SU-DHL-6 (cell line): ENCODE data around the gene TMOD1.

Source experiments
- H2AFZ ChIP-seq: fragments of 200-600 bp; sonication (generic); 2 replicates; pipeline ENCODE4 v1.6.1; 2014; ENCODE audit warnings: low read depth, mild to moderate bottlenecking, moderate library complexity, mixed read lengths, antibody characterized with exemption, low read length; ENCODE audit not compliant: severe bottlenecking
- H3F3A ChIP-seq: fragments of 200-600 bp; shearing (Covaris generic); 2 replicates; pipeline ENCODE4 v1.6.0; 2016; ENCODE audit warnings: antibody characterized with exemption, mild to moderate bottlenecking; ENCODE audit not compliant: insufficient read depth
- H3K27ac ChIP-seq: fragments of 200-600 bp; sonication (generic); 2 replicates; pipeline ENCODE4 v1.5.1; 2016; ENCODE audit warnings: low read depth, mild to moderate bottlenecking, low read length, moderate library complexity, mixed read lengths
- H3K27me3 ChIP-seq: fragments of 200-600 bp; sonication (generic), shearing (Covaris generic); 2 replicates; pipeline ENCODE4 v1.6.0; 2014; ENCODE audit warnings: mild to moderate bottlenecking, low read length
- H3K36me3 ChIP-seq: fragments of 200-600 bp; sonication (generic); 2 replicates; pipeline ENCODE4 v1.6.1; 2014; ENCODE audit warnings: mild to moderate bottlenecking, low read length, mixed read lengths
- H3K4me2 ChIP-seq: fragments of 300-600, 200-600 bp; shearing (Covaris generic), sonication (generic); 2 replicates; pipeline ENCODE4 v1.6.0; 2014; ENCODE audit warnings: low read length, low read depth, mild to moderate bottlenecking; ENCODE audit not compliant: poor library complexity, severe bottlenecking
- H3K4me3 ChIP-seq: fragments of 200-600 bp; sonication (generic); 2 replicates; pipeline ENCODE4 v1.5.1; 2014; ENCODE audit warnings: antibody characterized with exemption, low read length, mild to moderate bottlenecking, mixed read lengths; ENCODE audit not compliant: insufficient read depth, poor library complexity, severe bottlenecking
- H3K79me2 ChIP-seq: fragments of 200-600 bp; sonication (generic); 2 replicates; pipeline ENCODE4 v1.6.1; 2014; ENCODE audit warnings: mild to moderate bottlenecking, low read length, moderate library complexity; ENCODE audit not compliant: insufficient read depth
- H3K9ac ChIP-seq: fragments of 200-600 bp; sonication (generic); 2 replicates; pipeline ENCODE4 v1.7.0; 2014; ENCODE audit warnings: mild to moderate bottlenecking, low read length
- H3K9me2 ChIP-seq: fragments of 200-600 bp; sonication (generic); replicated peaks from 2 replicates; pipeline ENCODE4 v1.6.1; 2014; ENCODE audit warnings: low read length; ENCODE audit not compliant: insufficient read depth
- H3K9me3 ChIP-seq: fragments of 200-600 bp; sonication (generic); 2 replicates; pipeline ENCODE4 v1.6.1; 2014; ENCODE audit warnings: low read length, mixed read lengths; ENCODE audit not compliant: insufficient read depth
- H4K20me1 ChIP-seq: fragments of 200-600 bp; sonication (generic); 2 replicates; pipeline ENCODE4 v1.6.1; 2014; ENCODE audit warnings: low read depth, mild to moderate bottlenecking, antibody characterized with exemption, low read length, moderate library complexity, mixed read lengths
- EZH2phosphoT487 ChIP-seq: fragments of 200-600 bp; sonication (generic), shearing (Covaris generic); conservative IDR thresholded peaks from 2 replicates; pipeline ENCODE4 v1.6.1; 2018; ENCODE audit warnings: mild to moderate bottlenecking, antibody characterized with exemption, low read length, moderate library complexity, mixed read lengths
- TF ChIP-seq, protein P1 (sequence below): fragments of 200-600 bp; sonication (generic); IDR thresholded peaks from one replicate; pipeline ENCODE4 v1.5.1; 2017; ENCODE audit warnings: antibody characterized with exemption, mild to moderate bottlenecking, low read length, moderate library complexity; ENCODE audit not compliant: insufficient read depth, poor library complexity, severe bottlenecking

TMOD1 gene

DNA sequence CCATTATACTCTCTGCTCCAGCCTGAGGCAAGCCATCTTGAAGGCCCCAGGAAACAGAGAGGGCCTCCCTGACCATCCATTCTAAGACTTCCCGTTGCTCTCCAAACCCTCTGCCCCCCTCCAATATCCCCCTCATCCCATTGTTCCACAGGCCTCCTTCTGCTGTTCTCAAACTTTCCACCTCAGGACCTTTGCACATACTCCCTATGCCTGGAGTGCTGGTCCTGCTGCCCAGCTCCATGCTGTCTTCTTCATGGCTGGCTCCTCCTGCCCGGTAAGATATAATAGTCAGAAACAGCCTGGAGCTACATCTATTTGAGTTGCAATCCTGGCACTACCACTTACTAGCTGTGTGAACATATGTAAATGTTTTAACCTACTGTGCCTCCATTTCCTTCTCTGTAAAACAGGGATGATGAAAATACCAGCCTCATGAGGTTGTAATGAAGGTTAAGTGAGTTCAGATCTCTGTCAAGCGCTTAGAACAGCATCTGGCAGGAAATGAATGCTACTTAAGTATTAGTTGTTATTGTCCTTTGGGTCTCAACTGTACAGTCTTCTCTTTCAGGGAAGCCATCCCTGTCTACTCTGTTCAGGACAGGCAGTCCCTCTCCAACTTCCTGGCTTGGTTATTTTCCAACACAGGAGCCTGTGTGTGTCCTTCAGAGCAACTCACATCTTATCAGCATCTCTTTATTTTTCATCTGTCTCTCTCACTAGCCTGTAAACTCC lies 45.8 kb downstream of the TMOD1 start:
- TF ChIP-seq EZH2phosphoT487, result no peak
- TF ChIP-seq, protein P1, sequence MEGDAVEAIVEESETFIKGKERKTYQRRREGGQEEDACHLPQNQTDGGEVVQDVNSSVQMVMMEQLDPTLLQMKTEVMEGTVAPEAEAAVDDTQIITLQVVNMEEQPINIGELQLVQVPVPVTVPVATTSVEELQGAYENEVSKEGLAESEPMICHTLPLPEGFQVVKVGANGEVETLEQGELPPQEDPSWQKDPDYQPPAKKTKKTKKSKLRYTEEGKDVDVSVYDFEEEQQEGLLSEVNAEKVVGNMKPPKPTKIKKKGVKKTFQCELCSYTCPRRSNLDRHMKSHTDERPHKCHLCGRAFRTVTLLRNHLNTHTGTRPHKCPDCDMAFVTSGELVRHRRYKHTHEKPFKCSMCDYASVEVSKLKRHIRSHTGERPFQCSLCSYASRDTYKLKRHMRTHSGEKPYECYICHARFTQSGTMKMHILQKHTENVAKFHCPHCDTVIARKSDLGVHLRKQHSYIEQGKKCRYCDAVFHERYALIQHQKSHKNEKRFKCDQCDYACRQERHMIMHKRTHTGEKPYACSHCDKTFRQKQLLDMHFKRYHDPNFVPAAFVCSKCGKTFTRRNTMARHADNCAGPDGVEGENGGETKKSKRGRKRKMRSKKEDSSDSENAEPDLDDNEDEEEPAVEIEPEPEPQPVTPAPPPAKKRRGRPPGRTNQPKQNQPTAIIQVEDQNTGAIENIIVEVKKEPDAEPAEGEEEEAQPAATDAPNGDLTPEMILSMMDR, result no peak
- no peaks in the 10 kb centered on the region for H3K27me3 ChIP-seq
- no peaks in the 10 kb centered on the region for H3F3A ChIP-seq
- no peak overlapping the region for H3K4me3 ChIP-seq
- no peaks in the 10 kb centered on the region for H4K20me1 ChIP-seq
- H3K4me2 ChIP-seq, result no peak overlapping the region
- no peaks in the 10 kb centered on the region for H3K9me3 ChIP-seq
- no peaks in the 10 kb centered on the region for H3K79me2 ChIP-seq
- no peak overlapping the region for H2AFZ ChIP-seq
- H3K9me2 ChIP-seq, result no peaks in the 10 kb centered on the region
- H3K36me3 ChIP-seq, result no peaks in the 10 kb centered on the region
- no peak overlapping the region for H3K27ac ChIP-seq
- H3K9ac ChIP-seq, result no peak overlapping the region

- Histone ChIP-seq H3F3A (no peaks in the 10 kb centered on the region), H2AFZ (no peak overlapping the region), H4K20me1 (no peaks in the 10 kb centered on the region), H3K36me3 (no peaks in the 10 kb centered on the region), H3K9me2 (no peaks in the 10 kb centered on the region), H3K9ac (no peak overlapping the region), H3K27me3 (no peaks in the 10 kb centered on the region), H3K4me3 (no peak overlapping the region), H3K9me3 (no peaks in the 10 kb centered on the region), H3K4me2 (no peak overlapping the region), H3K79me2 (no peaks in the 10 kb centered on the region), H3K27ac (no peak overlapping the region)
- TF ChIP-seq EZH2phosphoT487, result no peak
- TF ChIP-seq, protein P1, result no peak
These were observed 46.9 kb downstream of the TMOD1 start for GRCh38 chr9:97548379-97548778.

DNA sequence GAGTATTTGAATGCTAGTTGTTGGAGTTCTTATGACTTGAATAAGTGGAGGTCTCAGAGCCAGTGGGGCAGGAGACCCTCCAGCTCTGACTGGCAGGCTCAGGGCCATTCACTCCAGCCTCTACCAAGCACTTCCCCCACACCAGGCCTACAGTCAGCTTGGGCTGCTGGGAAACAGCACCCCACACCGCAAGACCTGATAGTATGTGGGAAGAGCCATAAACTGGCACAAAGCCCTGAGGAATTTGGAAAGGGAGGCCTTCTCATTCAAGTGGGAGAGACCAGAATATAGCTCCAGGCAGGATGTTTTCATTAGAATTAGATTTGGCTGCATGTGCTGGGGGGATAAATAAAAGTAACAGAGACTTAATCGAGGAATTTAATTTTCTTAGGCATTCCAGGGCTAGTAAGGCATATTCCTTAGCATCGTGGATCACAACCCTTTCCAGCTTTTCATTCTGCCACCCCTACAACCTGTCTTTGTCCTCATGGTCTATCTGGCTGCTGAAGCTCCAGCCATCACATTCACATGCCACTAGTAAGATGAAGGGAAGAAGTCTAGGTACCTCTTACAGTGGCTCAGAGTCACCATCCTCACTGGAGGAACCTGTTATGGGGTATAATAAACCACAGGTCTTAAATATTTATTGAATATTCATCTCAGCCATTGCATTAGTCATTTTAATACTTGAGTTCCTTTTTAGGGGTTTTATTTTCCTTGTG lies 47.5 kb downstream of the TMOD1 start:
- Histone ChIP-seq H3K9me2 (no peaks in the 10 kb centered on the region), H2AFZ (no peak overlapping the region), H3K27ac (no peak overlapping the region), H4K20me1 (no peaks in the 10 kb centered on the region), H3K4me2 (no peak overlapping the region), H3K79me2 (no peaks in the 10 kb centered on the region), H3K9me3 (no peaks in the 10 kb centered on the region), H3K36me3 (no peaks in the 10 kb centered on the region), H3K4me3 (no peak overlapping the region), H3K9ac (no peak overlapping the region), H3K27me3 (no peaks in the 10 kb centered on the region), H3F3A (no peaks in the 10 kb centered on the region)
- TF ChIP-seq, protein P1, result no peak
